ENCODE measurements around the gene ABCG2. TPM values are rescaled to one million over a fixed set of nuclear protein-coding genes. Genes with fewer than 3 reads are reported as not detected.

ABCG2 gene
- polyA plus RNA-seq, 1 donor (not counting 4 experiments of a cell fraction or from before 2014, with no cell fraction given): 5.3 TPM

GRCh38 chr4:88097781-88098180 is 60.7 kb downstream of the ABCG2 start:
- Histone ChIP-seq H3K9me1 (ENCODE audit: control insufficient read depth, extremely low read depth, insufficient read depth, low read length) (no peaks in the 10 kb centered on the region), H2AFZ (ENCODE audit: control insufficient read depth, low read length) (no peak overlapping the region), H3K27me3 (ENCODE audit: control insufficient read depth, extremely low read depth, insufficient read depth, low read length) (no peaks in the 10 kb centered on the region), H3K4me3 (ENCODE audit: control insufficient read depth in 2 of 3, extremely low read depth in 1 of 3, insufficient read depth in 2 of 3, low read depth in 1 of 3, low read length in 3 of 3) (no peak overlapping the region), H3K9me3 (ENCODE audit: control insufficient read depth, low read depth, low read length) (no peaks in the 10 kb centered on the region), H3K36me3 (ENCODE audit: control insufficient read depth in 2 of 2, extremely low read depth in 1 of 2, insufficient read depth in 2 of 2, low read length in 2 of 2) (no peaks in the 10 kb centered on the region), H3K27ac (ENCODE audit: control insufficient read depth, insufficient read depth, low read length) (no peak overlapping the region), H4K20me1 (ENCODE audit: control insufficient read depth, extremely low read depth, insufficient read depth, low read length) (no peaks in the 10 kb centered on the region), H3K4me1 (ENCODE audit: control insufficient read depth, extremely low read depth, insufficient read depth, low read length) (no peaks in the 10 kb centered on the region), H3K9ac (ENCODE audit: control insufficient read depth, extremely low read depth, insufficient read depth, low read length) (no peak overlapping the region), H3K4me2 (ENCODE audit: control insufficient read depth, extremely low read depth, insufficient read depth, low read depth, low read length) (no peak overlapping the region), H3K79me2 (ENCODE audit: control insufficient read depth, insufficient read depth, low read length) (no peaks in the 10 kb centered on the region)
- DNase-seq (ENCODE audit: low read depth, low spot score) (no peak), FAIRE-seq (no peak)
- no peak for TF ChIP-seq CTCF (optimal IDR thresholded peaks at IDR 0.05 in 1 of 3, IDR thresholded peaks at IDR 0.05 in 1 of 3, conservative IDR thresholded peaks at IDR 0.05 in 1 of 3; ENCODE audit: extremely low read depth in 1 of 3, insufficient read depth in 2 of 3, low read length in 3 of 3)
- no peak for TF ChIP-seq EZH2 (IDR thresholded peaks at IDR 0.05; ENCODE audit: low read length)
- dilution Hi-C loops (cut with MboI; ENCODE audit: extremely low pct_ligation_motif_present, low sequenced_read_pairs): no loop called here

GRCh38 chr4:88097301-88097700 is 61.1 kb downstream of the ABCG2 start:
- Histone ChIP-seq H3K27ac (ENCODE audit: control insufficient read depth, insufficient read depth, low read length) (no peak overlapping the region), H3K36me3 (ENCODE audit: control insufficient read depth in 2 of 2, extremely low read depth in 1 of 2, insufficient read depth in 2 of 2, low read length in 2 of 2) (no peaks in the 10 kb centered on the region), H3K9me3 (ENCODE audit: control insufficient read depth, low read depth, low read length) (no peaks in the 10 kb centered on the region), H2AFZ (ENCODE audit: control insufficient read depth, low read length) (no peak overlapping the region), H3K27me3 (ENCODE audit: control insufficient read depth, extremely low read depth, insufficient read depth, low read length) (no peaks in the 10 kb centered on the region), H3K4me2 (ENCODE audit: control insufficient read depth, extremely low read depth, insufficient read depth, low read depth, low read length) (no peak overlapping the region), H3K79me2 (ENCODE audit: control insufficient read depth, insufficient read depth, low read length) (no peaks in the 10 kb centered on the region), H3K4me1 (ENCODE audit: control insufficient read depth, extremely low read depth, insufficient read depth, low read length) (no peaks in the 10 kb centered on the region), H3K9me1 (ENCODE audit: control insufficient read depth, extremely low read depth, insufficient read depth, low read length) (no peaks in the 10 kb centered on the region), H4K20me1 (ENCODE audit: control insufficient read depth, extremely low read depth, insufficient read depth, low read length) (no peaks in the 10 kb centered on the region), H3K9ac (ENCODE audit: control insufficient read depth, extremely low read depth, insufficient read depth, low read length) (no peak overlapping the region), H3K4me3 (ENCODE audit: control insufficient read depth in 2 of 3, extremely low read depth in 1 of 3, insufficient read depth in 2 of 3, low read depth in 1 of 3, low read length in 3 of 3) (no peak overlapping the region)
- dilution Hi-C loops (cut with MboI; ENCODE audit: extremely low pct_ligation_motif_present, low sequenced_read_pairs): no loop called here
- TF ChIP-seq CTCF (optimal IDR thresholded peaks at IDR 0.05 in 1 of 3, IDR thresholded peaks at IDR 0.05 in 1 of 3, conservative IDR thresholded peaks at IDR 0.05 in 1 of 3; ENCODE audit: extremely low read depth in 1 of 3, insufficient read depth in 2 of 3, low read length in 3 of 3): no peak
- TF ChIP-seq EZH2 (IDR thresholded peaks at IDR 0.05; ENCODE audit: low read length): no peak
- DNase-seq (ENCODE audit: low read depth, low spot score) (no peak), FAIRE-seq (no peak)

All from keratinocyte (primary cell).